VCaP (cell line): ENCODE results near the gene SH3RF1.

Source experiments
- H3K27ac ChIP-seq: fragments of 450-650 bp; 2 replicates; pipeline ENCODE4 v1.5.1; 2017
- CTCF ChIP-seq: fragments of 450-650 bp; conservative IDR thresholded peaks from 2 replicates; pipeline ENCODE4 v1.5.1; 2017; ENCODE audit warnings: mild to moderate bottlenecking, moderate library complexity

The SH3RF1 gene

GRCh38 chr4:169175476-169175875 is 95.3 kb downstream of the SH3RF1 start:
- peak overlapping the region; percentile 95 for H3K27ac ChIP-seq
- no peak for TF ChIP-seq CTCF

- TF ChIP-seq CTCF: no peak
- H3K27ac ChIP-seq: peak overlapping the region; percentile 95
These were observed 95.7 kb downstream of the SH3RF1 start for GRCh38 chr4:169175035-169175434.

- H3K27ac ChIP-seq: peak overlapping the region; percentile 95
- no peak for TF ChIP-seq CTCF
These were observed 96.5 kb downstream of the SH3RF1 start for GRCh38 chr4:169174247-169174646.

- no peak for TF ChIP-seq CTCF
- H3K27ac ChIP-seq: peak overlapping the region; percentile 95
These were observed 102.5 kb downstream of the SH3RF1 start for GRCh38 chr4:169167957-169168858.

GRCh38 chr4:169164669-169165415 is 105.9 kb downstream of the SH3RF1 start:
- H3K27ac ChIP-seq: peak overlapping the region; percentile 95
- no peak for TF ChIP-seq CTCF

GRCh38 chr4:169163947-169164668 is 106.6 kb downstream of the SH3RF1 start:
- H3K27ac ChIP-seq: peak overlapping the region; percentile 95
- no peak for TF ChIP-seq CTCF

- no peak for TF ChIP-seq CTCF
- peak overlapping the region; percentile 95 for H3K27ac ChIP-seq
These were observed 107.3 kb downstream of the SH3RF1 start for GRCh38 chr4:169163495-169163894.
